Endodermal cell (in vitro differentiated cells): ENCODE results near the gene CMSS1. TPM values are rescaled to one million over a fixed set of nuclear protein-coding genes. Genes with fewer than 3 reads are reported as not detected.

ENCODE experiments used
- DNase-seq: peaks from one replicate; pipeline ENCODE4 v3.0.0-alpha.2; 2017
- H3K27ac ChIP-seq: 2 replicates; pipeline ENCODE4 v1.5.1; 2013; ENCODE audit warnings: mild to moderate bottlenecking, low read depth, low read length, moderate library complexity
- H3K27me3 ChIP-seq: 2 replicates; pipeline ENCODE4 v1.6.1; 2013; ENCODE audit warnings: mild to moderate bottlenecking, low read length, moderate library complexity; ENCODE audit not compliant: insufficient read depth, control insufficient read depth, poor library complexity, severe bottlenecking
- H3K36me3 ChIP-seq: 2 replicates; pipeline ENCODE4 v1.7.0; 2013; ENCODE audit warnings: mild to moderate bottlenecking, low read length, moderate library complexity; ENCODE audit not compliant: control insufficient read depth, insufficient read depth
- H3K4me1 ChIP-seq: one replicate; pipeline ENCODE4 v1.7.0; 2013; ENCODE audit warnings: low read length; ENCODE audit not compliant: control insufficient read depth, insufficient read depth
- H3K4me3 ChIP-seq: 2 replicates; pipeline ENCODE4 v1.5.1; 2013; ENCODE audit warnings: mild to moderate bottlenecking, low read length, moderate library complexity
- H3K9ac ChIP-seq: 2 replicates; pipeline ENCODE4 v1.6.1; 2013; ENCODE audit warnings: mild to moderate bottlenecking, low read length, moderate library complexity; ENCODE audit not compliant: poor library complexity, severe bottlenecking; ENCODE audit errors: extremely low read depth
- H3K9me3 ChIP-seq: 2 replicates; pipeline ENCODE4 v1.6.1; 2013; ENCODE audit warnings: mild to moderate bottlenecking, low read length, moderate library complexity; ENCODE audit not compliant: control insufficient read depth
- H3K27ac Mint-ChIP-seq: 2 replicates; pipeline ENCODE4 v1.8.0; 2020; ENCODE audit warnings: mixed read lengths
- H3K27me3 Mint-ChIP-seq: 2 replicates; pipeline ENCODE4 v1.8.0; 2021; ENCODE audit warnings: mild to moderate bottlenecking, mixed read lengths; ENCODE audit not compliant: insufficient read depth
- H3K36me3 Mint-ChIP-seq: 2 replicates; pipeline ENCODE4 v1.8.0; 2020; ENCODE audit warnings: low read depth, mixed read lengths
- H3K4me1 Mint-ChIP-seq: 2 replicates; pipeline ENCODE4 v1.8.0; 2020; ENCODE audit warnings: mixed read lengths
- H3K4me3 Mint-ChIP-seq: 2 replicates; pipeline ENCODE4 v1.8.0; 2020; ENCODE audit warnings: mild to moderate bottlenecking, moderate library complexity, mixed read lengths
- H3K9me3 Mint-ChIP-seq: 2 replicates; pipeline ENCODE4 v1.8.0; 2020; ENCODE audit warnings: mild to moderate bottlenecking, mixed read lengths
- CTCF ChIP-seq: fragments of 200-600 bp; sonication (generic); conservative IDR thresholded peaks from 2 replicates; pipeline ENCODE4 v1.5.0; 2021; ENCODE audit warnings: antibody characterized with exemption, mild to moderate bottlenecking
- WGBS, 2 experiments: methylation state at CpG; one replicate each; pipeline versions ENCODE4 v1.1.5 to v1.1.7; 2013; ENCODE audit warnings: missing lambda C conversion rate in 2 of 2, mixed read lengths in 1 of 2; ENCODE audit not compliant: insufficient coverage in 1 of 2, insufficient read length in 1 of 2; 5-methylcytosine and 5-hydroxymethylcytosine counted together
- total RNA-seq, 2 donors: library from RNA; stranded (reverse); fragmentation: NEBNext Ultra II Directional in 1 of 2; extraction: Animal tissue kit (Norgen Biotek cat#: 25700) in 1 of 2; gene quantifications; 2 replicates in 1 of 2; 3 replicates in 1 of 2; pipeline ENCODE4 v1.2.1, GENCODE V29; 2021

Gene CMSS1
- total RNA-seq, 2 donors from 2014 or later = 48.5 to 50.8 TPM

GRCh38 chr3:99780749-99781148 lies 36.9 kb upstream of the CMSS1 start:
- Histone ChIP-seq H3K27ac (no peak overlapping the region), H3K27me3 (no peaks in the 10 kb centered on the region), H3K9ac (no peak overlapping the region), H3K4me1 (no peaks in the 10 kb centered on the region), H3K4me3 (no peak overlapping the region), H3K36me3 (no peaks in the 10 kb centered on the region), H3K9me3 (no peaks in the 10 kb centered on the region)
- Mint-ChIP-seq H3K27ac (no peak overlapping the region), H3K36me3 (no peaks in the 10 kb centered on the region), H3K4me3 (no peak overlapping the region), H3K9me3 (no peaks in the 10 kb centered on the region), H3K27me3 (no peaks in the 10 kb centered on the region), H3K4me1 (no peaks in the 10 kb centered on the region)
- WGBS, 2 experiments = 91% methylated on average over 3 of the region's 3 CpGs; no CpG with 5 or more reads in 1 of the 2 experiments
- DNase-seq = no peak
- no peak for TF ChIP-seq CTCF

- TF ChIP-seq CTCF = no peak
- Mint-ChIP-seq H3K27ac (no peak overlapping the region), H3K9me3 (no peaks in the 10 kb centered on the region), H3K36me3 (no peaks in the 10 kb centered on the region), H3K4me1 (no peaks in the 10 kb centered on the region), H3K27me3 (no peaks in the 10 kb centered on the region), H3K4me3 (no peak overlapping the region)
- no peak for DNase-seq
- H3K27me3 ChIP-seq = peaks cover 7% of the 10 kb centered on the region
- 93 to 96% methylated on average over 3 of the region's 3 CpGs for WGBS, 2 experiments
- no peaks in the 10 kb centered on the region for H3K9me3 ChIP-seq
- H3K4me3 ChIP-seq = no peak overlapping the region
- H3K9ac ChIP-seq = no peak overlapping the region
- H3K27ac ChIP-seq = no peak overlapping the region
- no peaks in the 10 kb centered on the region for H3K4me1 ChIP-seq
- H3K36me3 ChIP-seq = no peaks in the 10 kb centered on the region
Measured at GRCh38 chr3:99781761-99782160, 35.9 kb upstream of the CMSS1 start.

GRCh38 chr3:99783011-99783573 lies 34.6 kb upstream of the CMSS1 start:
- WGBS, 2 experiments = 89 to 91% methylated on average over 4 to 5 of the region's 5 CpGs
- H3K27ac ChIP-seq = no peak overlapping the region

More at GRCh38 chr3:99783011-99783573, 34.6 kb upstream of the CMSS1 start:
- H3K4me1 ChIP-seq = no peaks in the 10 kb centered on the region
- Mint-ChIP-seq H3K4me3 (no peak overlapping the region), H3K9me3 (no peaks in the 10 kb centered on the region), H3K27me3 (no peaks in the 10 kb centered on the region), H3K36me3 (no peaks in the 10 kb centered on the region), H3K27ac (no peak overlapping the region), H3K4me1 (no peaks in the 10 kb centered on the region)
- no peaks in the 10 kb centered on the region for H3K9me3 ChIP-seq
- H3K27me3 ChIP-seq = peaks cover 7% of the 10 kb centered on the region
- no peak for DNase-seq
- no peak overlapping the region for H3K9ac ChIP-seq
- TF ChIP-seq CTCF = no peak
- H3K36me3 ChIP-seq = no peaks in the 10 kb centered on the region
- H3K4me3 ChIP-seq = no peak overlapping the region
